MG63 (cell line): ENCODE measurements around the gene VSX1. TPM values are rescaled to one million over a fixed set of nuclear protein-coding genes. Genes with fewer than 3 reads are reported as not detected.

Experiments
- DNase-seq: peaks from one replicate; pipeline ENCODE4 v3.0.0-alpha.2; 2020
- H3K27me3 ChIP-seq: fragments of 250-450 bp; sonication (Bioruptor Pico); 2 replicates; pipeline ENCODE4 v1.5.1; 2020; ENCODE audit warnings: mild to moderate bottlenecking, moderate library complexity
- H3K36me3 ChIP-seq: fragments of 250-450 bp; sonication (Bioruptor Pico); 2 replicates; pipeline ENCODE4 v1.5.1; 2020; ENCODE audit warnings: mild to moderate bottlenecking, moderate library complexity
- H3K4me3 ChIP-seq: fragments of 250-450 bp; sonication (Bioruptor Pico); 2 replicates; pipeline ENCODE4 v1.5.1; 2020; ENCODE audit warnings: mild to moderate bottlenecking, moderate library complexity
- H3K9me3 ChIP-seq: fragments of 250-450 bp; sonication (Bioruptor Pico); 2 replicates; pipeline ENCODE4 v1.5.1; 2020; ENCODE audit warnings: mild to moderate bottlenecking, moderate library complexity
- total RNA-seq: library from RNA; depleted of rRNA; stranded (reverse); fragments of >200 nt; shearing (Covaris generic); gene quantifications from 2 replicates; pipeline ENCODE4 v1.2.3, GENCODE V29; 2014; ENCODE audit warnings: low replicate concordance

Gene VSX1
- total RNA-seq, 1 experiment from 2014 or later, result not detected

- Histone ChIP-seq H3K27me3 (no peaks in the 10 kb centered on the region), H3K36me3 (no peaks in the 10 kb centered on the region), H3K4me3 (no peak overlapping the region), H3K9me3 (no peaks in the 10 kb centered on the region)
- DNase-seq, result no peak
Measured at GRCh38 chr20:25090492-25091429, 8.8 kb upstream of the VSX1 start.

GRCh38 chr20:25089662-25090061, 7.7 kb upstream of the VSX1 start:
- no peak for DNase-seq
- Histone ChIP-seq H3K27me3 (peaks cover 4% of the 10 kb centered on the region; the same call in 1 of the 2 replicates), H3K4me3 (no peak overlapping the region), H3K36me3 (no peaks in the 10 kb centered on the region), H3K9me3 (no peaks in the 10 kb centered on the region)

GRCh38 chr20:25089096-25089495, 7.2 kb upstream of the VSX1 start:
- H3K27me3 ChIP-seq, result peaks cover 9% of the 10 kb centered on the region; the same call in 1 of the 2 replicates
- H3K36me3 ChIP-seq, result no peaks in the 10 kb centered on the region
- H3K4me3 ChIP-seq, result no peak overlapping the region
- DNase-seq, result no peak
- no peaks in the 10 kb centered on the region for H3K9me3 ChIP-seq

- no peaks in the 10 kb centered on the region for H3K9me3 ChIP-seq
- peaks cover 18% of the 10 kb centered on the region for H3K27me3 ChIP-seq
- DNase-seq, result no peak
- H3K4me3 ChIP-seq, result no peak overlapping the region
- no peaks in the 10 kb centered on the region for H3K36me3 ChIP-seq
Measured at GRCh38 chr20:25088267-25088666, 6.3 kb upstream of the VSX1 start.

- peaks cover 27% of the 10 kb centered on the region for H3K27me3 ChIP-seq
- no peak overlapping the region for H3K4me3 ChIP-seq
- no peaks in the 10 kb centered on the region for H3K9me3 ChIP-seq
- H3K36me3 ChIP-seq, result no peaks in the 10 kb centered on the region
- no peak for DNase-seq
Measured at GRCh38 chr20:25087186-25087929, 5.4 kb upstream of the VSX1 start.

GRCh38 chr20:25085756-25086495, 4.0 kb upstream of the VSX1 start:
- Histone ChIP-seq H3K4me3 (no peak overlapping the region), H3K9me3 (no peaks in the 10 kb centered on the region), H3K27me3 (peaks cover 35% of the 10 kb centered on the region), H3K36me3 (no peaks in the 10 kb centered on the region)
- DNase-seq, result no peak

GRCh38 chr20:25084626-25085187, 2.8 kb upstream of the VSX1 start:
- no peaks in the 10 kb centered on the region for H3K9me3 ChIP-seq
- H3K4me3 ChIP-seq, result no peak overlapping the region
- DNase-seq, result no peak
- H3K36me3 ChIP-seq, result no peaks in the 10 kb centered on the region
- peaks cover 37% of the 10 kb centered on the region for H3K27me3 ChIP-seq

- no peak for DNase-seq
- Histone ChIP-seq H3K9me3 (no peaks in the 10 kb centered on the region), H3K27me3 (peaks cover 37% of the 10 kb centered on the region), H3K4me3 (no peak overlapping the region), H3K36me3 (no peaks in the 10 kb centered on the region)
Measured at GRCh38 chr20:25083773-25084625, 2.1 kb upstream of the VSX1 start.

- H3K9me3 ChIP-seq, result no peaks in the 10 kb centered on the region
- H3K36me3 ChIP-seq, result no peaks in the 10 kb centered on the region
- DNase-seq, result no peak
- H3K4me3 ChIP-seq, result no peak overlapping the region
- H3K27me3 ChIP-seq, result peaks cover 37% of the 10 kb centered on the region
Measured at GRCh38 chr20:25083141-25083772, 1.3 kb upstream of the VSX1 start.

- H3K4me3 ChIP-seq, result no peak overlapping the region
- peaks cover 44% of the 10 kb centered on the region for H3K27me3 ChIP-seq
- no peaks in the 10 kb centered on the region for H3K36me3 ChIP-seq
- DNase-seq, result no peak
- no peaks in the 10 kb centered on the region for H3K9me3 ChIP-seq
Measured at GRCh38 chr20:25082498-25082873, 545 bp upstream of the VSX1 start.

GRCh38 chr20:25081065-25081729, 744 bp downstream of the VSX1 start:
- DNase-seq, result no peak
- Histone ChIP-seq H3K9me3 (no peaks in the 10 kb centered on the region), H3K36me3 (no peaks in the 10 kb centered on the region), H3K4me3 (no peak overlapping the region), H3K27me3 (peaks cover 45% of the 10 kb centered on the region)

GRCh38 chr20:25079171-25079570, 2.8 kb downstream of the VSX1 start:
- Histone ChIP-seq H3K9me3 (no peaks in the 10 kb centered on the region), H3K27me3 (peaks cover 37% of the 10 kb centered on the region), H3K4me3 (no peak overlapping the region), H3K36me3 (no peaks in the 10 kb centered on the region)
- no peak for DNase-seq

- no peak for DNase-seq
- H3K4me3 ChIP-seq, result no peak overlapping the region
- H3K27me3 ChIP-seq, result peaks cover 32% of the 10 kb centered on the region
- no peaks in the 10 kb centered on the region for H3K9me3 ChIP-seq
- no peaks in the 10 kb centered on the region for H3K36me3 ChIP-seq
Measured at GRCh38 chr20:25078662-25079061, 3.3 kb downstream of the VSX1 start.

- H3K9me3 ChIP-seq, result no peaks in the 10 kb centered on the region
- no peaks in the 10 kb centered on the region for H3K36me3 ChIP-seq
- no peak overlapping the region for H3K4me3 ChIP-seq
- no peak for DNase-seq
- H3K27me3 ChIP-seq, result peaks cover 23% of the 10 kb centered on the region
Measured at GRCh38 chr20:25077610-25078169, 4.3 kb downstream of the VSX1 start.
